ENCODE measurements around the gene SHANK3.

Gene SHANK3

DNA sequence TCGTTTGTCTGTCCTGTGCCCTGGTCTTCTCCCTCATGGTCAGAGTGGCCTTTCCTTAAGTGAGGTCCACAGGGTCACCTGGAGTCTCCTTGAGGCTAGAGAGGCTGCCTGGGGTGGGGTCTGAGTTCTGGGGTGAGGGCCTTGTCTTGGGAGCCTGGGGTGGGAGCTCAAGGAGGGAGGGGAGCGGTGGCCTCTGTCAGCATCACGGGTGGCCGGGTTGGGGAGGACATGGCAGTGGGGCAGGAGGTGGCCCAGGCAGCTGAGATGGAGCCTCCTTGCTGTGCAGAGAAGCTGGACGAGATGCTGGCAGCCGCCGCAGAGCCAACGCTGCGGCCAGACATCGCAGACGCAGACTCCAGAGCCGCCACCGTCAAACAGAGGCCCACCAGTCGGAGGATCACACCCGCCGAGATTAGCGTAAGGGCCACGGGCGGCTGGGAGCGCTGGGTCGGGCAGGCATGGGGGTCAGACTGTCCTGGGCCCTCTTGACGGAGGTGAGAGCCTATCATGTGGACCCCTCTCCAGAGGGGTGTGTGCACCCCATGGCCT is 42.1 kb downstream of the SHANK3 start:
- DNase-seq, result no peak

DNA sequence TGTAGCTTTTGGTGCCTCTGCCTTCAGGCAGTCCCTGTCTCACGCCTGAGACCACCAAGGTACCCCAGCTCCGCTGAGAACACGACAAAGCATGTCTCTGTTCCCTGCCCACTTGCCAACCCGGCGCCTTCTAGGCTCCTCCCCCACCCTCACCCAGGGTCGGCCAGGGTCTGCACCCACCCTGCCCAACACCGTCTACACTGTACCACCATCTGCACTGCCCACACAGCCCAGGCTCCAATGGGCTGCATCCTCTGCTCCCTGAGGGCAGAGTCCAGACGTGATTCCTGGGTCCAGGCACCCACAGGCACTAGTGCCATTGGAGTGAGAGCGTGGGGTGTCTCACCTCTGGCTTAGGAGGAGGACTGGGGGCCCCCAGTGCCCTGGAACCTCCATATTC is 42.6 kb downstream of the SHANK3 start:
- DNase-seq, result no peak

- DNase-seq, result no peak
Measured at GRCh38 chr22:50715776-50716175, 43.2 kb downstream of the SHANK3 start.

DNA sequence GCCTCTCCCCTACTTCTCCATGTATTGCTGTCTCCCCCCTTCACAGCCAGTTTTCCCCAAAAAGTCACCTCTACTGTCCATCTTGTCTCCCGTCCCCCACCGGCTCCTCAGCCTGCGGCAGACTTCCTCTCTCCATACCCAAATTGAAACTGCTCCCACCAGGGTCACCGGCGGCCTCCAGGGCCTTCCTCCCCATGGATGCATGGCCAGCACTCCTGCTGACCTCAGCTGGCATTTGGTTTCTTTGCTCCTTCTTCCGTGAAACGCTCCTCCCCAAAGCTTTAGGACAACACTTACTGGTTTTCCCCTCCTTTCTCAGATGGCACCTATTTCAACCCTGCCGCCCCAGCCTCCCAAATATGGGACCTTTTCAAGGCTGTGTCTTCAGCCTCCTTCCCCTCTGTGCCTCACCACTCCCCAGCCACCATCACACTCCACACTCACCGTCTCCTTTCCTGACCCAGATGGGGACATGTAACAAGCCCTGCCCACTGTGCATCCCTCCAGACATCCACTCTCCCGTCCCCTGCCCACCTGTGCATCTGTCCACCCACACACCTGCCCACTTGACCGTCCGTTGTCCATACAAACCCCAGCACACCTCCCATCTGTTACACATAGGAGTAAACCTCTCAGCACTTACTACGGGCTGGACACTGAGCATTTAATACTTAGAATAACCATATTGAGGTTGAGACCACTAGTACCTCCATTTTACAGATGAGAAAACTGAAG is 43.8 kb downstream of the SHANK3 start:
- no peak for DNase-seq

GRCh38 chr22:50717709-50718351 is 45.2 kb downstream of the SHANK3 start:
- no peak for DNase-seq

DNA sequence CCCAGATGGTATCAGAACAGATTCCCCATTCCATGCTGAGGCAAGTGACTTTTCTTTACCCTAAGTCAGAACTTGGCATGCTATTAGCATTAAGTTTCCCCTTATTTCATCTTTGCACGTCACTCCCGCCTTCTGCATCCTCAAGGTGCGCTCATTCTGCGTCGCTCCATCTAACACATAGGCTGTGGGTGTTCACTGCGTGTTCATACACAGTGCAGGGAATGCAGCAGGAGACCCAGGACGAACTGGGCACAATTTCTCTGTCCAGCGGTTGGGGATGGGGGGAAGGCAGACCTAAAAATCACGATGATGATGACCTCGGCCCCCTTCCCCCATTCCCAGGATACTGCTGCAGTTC is 45.7 kb downstream of the SHANK3 start:
- DNase-seq, result no peak

DNA sequence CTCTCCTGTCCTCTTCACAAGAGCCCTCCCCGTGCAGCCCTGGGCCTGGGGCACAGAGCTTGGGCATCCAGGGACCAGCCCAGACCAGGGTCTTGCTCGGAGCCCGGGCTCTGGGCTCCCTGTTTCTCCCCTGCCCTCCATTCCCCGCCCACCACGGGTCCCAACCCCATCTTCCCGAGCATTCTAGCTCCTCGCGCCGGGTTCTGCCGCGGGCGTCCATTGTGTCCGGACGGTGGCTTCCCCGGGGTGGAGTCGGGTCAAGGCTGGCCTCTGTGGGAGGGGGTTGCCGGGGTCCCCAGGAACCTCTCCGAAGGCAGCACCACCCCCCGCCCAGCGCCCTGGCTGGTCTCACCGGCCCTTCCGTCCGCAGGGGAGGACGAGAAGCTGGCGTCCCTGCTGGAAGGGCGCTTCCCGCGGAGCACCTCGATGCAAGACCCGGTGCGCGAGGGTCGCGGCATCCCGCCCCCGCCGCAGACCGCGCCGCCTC is 47.2 kb downstream of the SHANK3 start:
- no peak for DNase-seq

DNA sequence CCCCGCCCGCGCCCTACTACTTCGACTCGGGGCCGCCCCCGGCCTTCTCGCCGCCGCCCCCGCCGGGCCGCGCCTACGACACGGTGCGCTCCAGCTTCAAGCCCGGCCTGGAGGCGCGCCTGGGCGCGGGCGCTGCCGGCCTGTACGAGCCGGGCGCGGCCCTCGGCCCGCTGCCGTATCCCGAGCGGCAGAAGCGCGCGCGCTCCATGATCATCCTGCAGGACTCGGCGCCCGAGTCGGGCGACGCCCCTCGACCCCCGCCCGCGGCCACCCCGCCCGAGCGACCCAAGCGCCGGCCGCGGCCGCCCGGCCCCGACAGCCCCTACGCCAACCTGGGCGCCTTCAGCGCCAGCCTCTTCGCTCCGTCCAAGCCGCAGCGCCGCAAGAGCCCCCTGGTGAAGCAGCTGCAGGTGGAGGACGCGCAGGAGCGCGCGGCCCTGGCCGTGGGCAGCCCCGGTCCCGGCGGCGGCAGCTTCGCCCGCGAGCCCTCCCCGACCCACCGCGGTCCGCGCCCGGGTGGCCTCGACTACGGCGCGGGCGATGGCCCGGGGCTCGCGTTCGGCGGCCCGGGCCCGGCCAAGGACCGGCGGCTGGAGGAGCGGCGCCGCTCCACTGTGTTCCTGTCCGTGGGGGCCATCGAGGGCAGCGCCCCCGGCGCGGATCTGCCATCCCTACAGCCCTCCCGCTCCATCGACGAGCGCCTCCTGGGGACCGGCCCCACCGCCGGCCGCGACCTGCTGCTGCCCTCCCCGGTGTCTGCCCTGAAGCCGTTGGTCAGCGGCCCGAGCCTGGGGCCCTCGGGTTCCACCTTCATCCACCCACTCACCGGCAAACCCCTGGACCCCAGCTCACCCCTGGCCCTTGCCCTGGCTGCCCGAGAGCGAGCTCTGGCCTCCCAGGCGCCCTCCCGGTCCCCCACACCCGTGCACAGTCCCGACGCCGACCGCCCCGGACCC is 48.0 kb downstream of the SHANK3 start:
- DNase-seq, result no peak

DNA sequence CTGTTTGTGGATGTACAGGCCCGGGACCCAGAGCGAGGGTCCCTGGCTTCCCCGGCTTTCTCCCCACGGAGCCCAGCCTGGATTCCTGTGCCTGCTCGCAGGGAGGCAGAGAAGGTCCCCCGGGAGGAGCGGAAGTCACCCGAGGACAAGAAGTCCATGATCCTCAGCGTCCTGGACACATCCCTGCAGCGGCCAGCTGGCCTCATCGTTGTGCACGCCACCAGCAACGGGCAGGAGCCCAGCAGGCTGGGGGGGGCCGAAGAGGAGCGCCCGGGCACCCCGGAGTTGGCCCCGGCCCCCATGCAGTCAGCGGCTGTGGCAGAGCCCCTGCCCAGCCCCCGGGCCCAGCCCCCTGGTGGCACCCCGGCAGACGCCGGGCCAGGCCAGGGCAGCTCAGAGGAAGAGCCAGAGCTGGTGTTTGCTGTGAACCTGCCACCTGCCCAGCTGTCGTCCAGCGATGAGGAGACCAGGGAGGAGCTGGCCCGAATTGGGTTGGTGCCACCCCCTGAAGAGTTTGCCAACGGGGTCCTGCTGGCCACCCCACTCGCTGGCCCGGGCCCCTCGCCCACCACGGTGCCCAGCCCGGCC is 48.7 kb downstream of the SHANK3 start:
- no peak for DNase-seq

DNA sequence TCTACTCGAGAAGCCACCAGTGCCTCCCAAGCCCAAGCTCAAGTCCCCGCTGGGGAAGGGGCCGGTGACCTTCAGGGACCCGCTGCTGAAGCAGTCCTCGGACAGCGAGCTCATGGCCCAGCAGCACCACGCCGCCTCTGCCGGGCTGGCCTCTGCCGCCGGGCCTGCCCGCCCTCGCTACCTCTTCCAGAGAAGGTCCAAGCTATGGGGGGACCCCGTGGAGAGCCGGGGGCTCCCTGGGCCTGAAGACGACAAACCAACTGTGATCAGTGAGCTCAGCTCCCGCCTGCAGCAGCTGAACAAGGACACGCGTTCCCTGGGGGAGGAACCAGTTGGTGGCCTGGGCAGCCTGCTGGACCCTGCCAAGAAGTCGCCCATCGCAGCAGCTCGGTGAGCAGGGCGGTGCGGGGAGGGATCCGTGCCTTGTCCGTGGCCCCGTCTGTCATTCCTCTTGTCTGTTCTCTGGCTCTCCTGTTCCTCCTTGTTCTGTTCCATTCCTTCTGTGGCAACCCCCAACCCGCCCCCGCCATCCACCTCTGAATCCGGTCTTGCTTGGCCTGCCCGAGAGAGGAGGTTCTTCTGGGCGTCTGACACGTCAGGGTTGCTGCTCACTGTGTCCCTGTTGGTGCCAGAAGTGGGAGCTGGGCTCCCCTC is 49.6 kb downstream of the SHANK3 start:
- DNase-seq, result no peak

All from NCI-H1417 treated with DMSO at 0.1 percent for 48 hours (cell line).